HG03135 (cell line): ENCODE data around the gene APOF.
A peak's percentile ranks its signal among the peaks of the same experiment; 100 is the strongest.
"Not testable (repeated sequence)": the region's sequence is repeated elsewhere in the genome, so short reads cannot be mapped to it uniquely, and the experiment has no call there.

ENCODE experiments used
- ATAC-seq: cut with Tn5 transposase; IDR thresholded peaks from one replicate; pipeline ENCODE4 v1.9.1; 2021; ENCODE audit warnings: mild to moderate bottlenecking, moderate library complexity; ENCODE audit not compliant: unreplicated experiment

Gene APOF

DNA sequence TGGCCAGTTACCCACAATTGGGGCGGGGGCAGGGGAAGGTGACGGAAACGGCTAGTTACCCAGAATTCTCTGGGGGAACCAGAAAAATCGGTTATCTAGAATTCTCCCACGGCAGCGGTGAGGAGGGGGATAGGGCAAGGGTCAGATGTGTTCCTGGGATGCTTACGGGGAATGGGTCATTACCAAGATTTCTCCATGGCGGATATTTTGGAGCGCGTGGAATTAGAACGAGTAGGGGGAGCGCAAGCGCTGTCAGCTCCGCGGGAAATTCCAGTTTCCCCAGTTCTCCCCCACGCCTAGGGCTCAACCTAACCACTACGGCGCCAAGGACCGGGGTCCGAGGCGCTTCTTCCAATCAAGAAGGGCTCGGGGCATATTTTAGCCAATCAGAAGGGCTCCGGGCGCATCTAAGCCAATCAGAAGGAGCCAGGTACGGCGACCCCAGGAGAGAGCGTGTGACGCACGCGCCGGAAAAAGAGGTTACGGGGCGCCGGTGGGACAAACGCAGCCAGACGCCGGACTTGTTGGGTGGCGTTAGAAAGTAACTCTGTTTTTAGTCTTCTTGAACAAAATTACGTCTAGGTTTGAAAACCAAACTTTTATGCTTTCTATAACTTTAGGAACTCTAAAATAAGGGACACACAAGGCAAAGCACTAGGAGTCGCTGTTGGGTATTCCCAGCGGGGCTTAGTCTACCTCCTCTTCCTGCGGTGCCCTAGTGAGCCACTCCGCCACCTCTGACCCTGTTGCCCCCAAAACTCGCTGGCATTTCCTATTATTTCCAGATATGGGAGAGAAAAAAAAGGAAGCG, 28.8 kb downstream of the APOF start, which contains the start of gene PAN2:
TSS of gene PAN2 (minus strand) at position 322 of the 811 bp plus-strand sequence. CDS start 906 bp downstream, outside the sequence.
- ATAC-seq: peak; percentile 88

GRCh38 chr12:56333197-56333678, 29.4 kb downstream of the APOF start:
- ATAC-seq: no peak

GRCh38 chr12:56332512-56333196, 30.0 kb downstream of the APOF start:
- no peak for ATAC-seq

DNA sequence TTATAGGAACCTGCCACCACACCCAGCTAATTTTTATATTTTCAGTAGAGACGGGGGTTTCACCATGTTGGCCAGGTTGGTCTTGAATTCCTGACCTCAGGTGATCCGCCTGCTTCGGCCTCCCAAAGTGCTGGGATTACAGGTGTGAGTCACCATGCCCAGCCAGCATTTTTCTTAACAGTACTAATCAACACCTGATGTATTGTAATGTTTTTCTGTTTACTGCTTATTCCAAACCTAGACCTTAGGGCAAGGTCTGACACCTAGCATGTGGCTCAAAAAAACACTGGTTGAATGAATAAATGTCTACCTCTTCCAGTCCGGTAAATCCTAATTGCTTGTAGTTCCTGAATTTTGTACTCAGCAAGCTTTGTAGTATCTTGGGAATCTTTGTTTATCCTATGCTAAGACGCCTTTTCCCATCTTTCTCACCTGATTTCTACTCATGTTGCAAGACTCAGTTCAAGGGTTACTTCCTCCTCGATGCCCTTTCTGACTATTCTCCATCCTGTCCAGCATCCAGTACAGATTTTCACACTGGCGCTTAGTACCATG, 31.6 kb downstream of the APOF start:
- ATAC-seq: no peak

- no peak for ATAC-seq
Measured at GRCh38 chr12:56326533-56326932, 36.1 kb downstream of the APOF start.

DNA sequence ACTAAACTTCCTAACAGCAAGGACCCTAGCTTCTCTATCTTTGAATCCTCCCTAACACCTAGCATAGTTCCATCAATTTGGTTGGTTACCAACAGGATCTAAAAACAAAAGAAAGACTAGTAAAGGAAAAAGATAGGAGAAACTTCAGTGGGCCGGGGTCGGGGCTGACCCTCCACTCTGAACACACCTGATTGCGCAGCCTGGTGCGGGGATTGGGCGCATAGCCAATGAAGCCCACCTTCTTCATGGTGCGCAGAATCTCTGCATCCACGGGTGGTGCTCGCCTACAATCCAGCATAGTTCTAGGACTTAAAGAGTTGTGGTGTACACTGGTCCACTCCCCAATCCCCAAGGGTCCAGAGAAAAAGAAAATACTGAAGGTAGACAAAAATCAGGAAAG, 36.5 kb downstream of the APOF start:
- no peak for ATAC-seq

GRCh38 chr12:56324206-56324605, 38.5 kb downstream of the APOF start:
- no peak for ATAC-seq

- not testable (repeated sequence) for ATAC-seq
Measured at GRCh38 chr12:56321610-56322009, 41.0 kb downstream of the APOF start.

- ATAC-seq: no peak
Measured at GRCh38 chr12:56321027-56321426, 41.6 kb downstream of the APOF start.

DNA sequence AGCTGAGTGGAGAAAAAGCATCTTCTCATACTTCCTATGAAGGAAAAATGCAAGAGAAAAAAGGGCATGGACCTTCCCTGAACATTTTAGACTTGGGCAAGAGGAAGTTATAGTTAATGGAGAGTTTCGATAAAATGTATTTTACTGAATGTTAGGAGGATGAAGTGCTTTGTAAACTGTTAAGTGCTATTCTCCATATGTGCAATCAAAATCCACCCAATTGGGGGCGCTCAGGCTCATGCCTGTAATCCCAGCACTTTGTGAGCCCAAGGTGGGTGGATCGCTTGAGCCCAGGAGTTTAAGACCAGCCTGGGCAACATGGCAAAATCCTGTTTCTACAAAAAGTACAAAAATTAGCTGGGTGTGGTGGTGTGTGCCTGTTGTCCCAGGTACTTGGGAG, 45.0 kb downstream of the APOF start:
- ATAC-seq: no peak

DNA sequence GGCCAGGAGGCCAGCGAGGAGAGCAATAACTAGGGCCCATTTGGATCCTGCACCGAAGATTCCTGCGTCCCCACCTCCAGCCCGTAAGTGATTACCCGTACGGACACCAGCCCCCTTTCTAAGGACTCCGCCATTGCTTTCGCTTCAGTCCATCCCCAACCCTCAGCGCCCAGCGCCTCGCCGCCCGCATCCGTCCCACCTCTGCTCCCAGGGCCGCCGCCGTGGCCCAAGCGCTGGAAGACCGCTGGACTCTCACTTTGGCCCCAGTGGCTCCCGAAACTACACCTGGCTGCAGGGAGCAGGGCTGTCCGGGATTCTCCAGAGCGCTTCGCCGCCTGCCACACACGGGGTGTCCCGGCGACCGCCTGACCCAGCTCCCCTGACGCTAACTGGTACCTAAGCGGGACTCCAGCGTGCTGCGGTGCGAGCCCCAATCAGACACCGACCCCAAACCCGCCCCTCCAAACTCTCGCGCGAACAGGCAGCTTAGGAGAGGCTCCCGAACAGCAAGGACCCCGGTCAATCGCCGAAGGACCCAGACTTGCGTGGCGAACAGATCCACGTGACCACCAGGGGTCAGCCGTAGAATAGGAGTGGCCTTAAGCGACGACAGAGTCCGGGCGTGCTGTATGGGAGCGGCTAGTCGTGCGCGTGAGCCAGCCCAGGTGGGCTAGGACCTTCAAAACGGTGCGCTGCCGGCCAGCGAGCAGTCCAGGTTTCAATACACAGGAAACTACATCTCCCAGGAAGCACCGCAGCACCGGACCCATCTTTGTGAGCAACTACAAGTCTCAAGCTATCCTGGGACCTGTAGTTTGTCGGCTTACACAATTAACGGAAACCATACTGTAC, 46.8 kb downstream of the APOF start, which contains the start of gene CNPY2:
TSS of gene CNPY2 (minus strand) at position 367 of the 852 bp plus-strand sequence. CDS start 771 bp downstream, outside the sequence.
- ATAC-seq: peak; percentile 92

DNA sequence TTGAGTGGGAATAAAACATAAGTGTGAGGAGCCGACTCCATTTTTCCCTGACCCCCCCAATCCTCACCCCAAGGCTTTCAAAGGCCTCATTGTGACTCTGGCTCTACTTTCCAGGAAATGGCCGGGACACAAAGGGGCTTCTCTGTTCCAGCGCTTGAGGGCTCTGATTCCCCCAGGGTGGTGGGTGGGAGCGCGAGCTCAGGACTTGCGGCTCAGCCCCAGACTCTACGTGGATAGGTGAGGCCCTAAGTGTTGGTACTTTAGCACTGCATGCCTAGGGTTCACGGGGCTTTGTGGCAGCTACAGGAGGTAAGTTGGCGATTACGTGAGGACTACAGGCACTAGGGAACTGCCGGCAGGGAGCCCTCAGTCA, 47.4 kb downstream of the APOF start:
- no peak for ATAC-seq

DNA sequence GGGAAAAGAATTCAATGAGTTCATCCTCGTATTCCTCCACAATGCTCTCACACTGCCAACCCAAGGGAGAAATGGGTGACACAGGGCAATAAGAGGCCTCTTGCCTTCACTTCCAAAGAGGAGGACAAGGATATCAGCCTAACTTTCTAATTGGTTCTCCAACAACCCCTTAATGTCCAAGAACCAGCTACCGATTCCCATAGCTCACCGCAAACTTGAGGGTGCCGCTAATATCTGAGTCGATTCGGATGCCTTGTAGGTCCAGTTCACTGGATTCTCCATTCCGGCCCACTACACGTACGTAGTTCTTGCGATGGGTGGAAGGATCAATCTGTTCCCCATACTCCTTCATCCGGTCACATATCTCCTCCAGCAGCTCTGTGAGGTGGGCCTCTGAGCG, 51.7 kb downstream of the APOF start:
- ATAC-seq: no peak
